WI38 (cell line): ENCODE results near the gene CALCB.

Experiments used
- H3K4me3 ChIP-seq: 2 replicates; pipeline ENCODE4 v1.5.1; 2011; ENCODE audit warnings: low read depth, mild to moderate bottlenecking, control low read depth, low read length
- CTCF ChIP-seq: IDR thresholded peaks from 2 replicates; pipeline ENCODE4 v1.5.1; 2012; ENCODE audit warnings: low read depth, mild to moderate bottlenecking, control low read depth, low read length

Gene CALCB

GRCh38 chr11:15091175-15091574 is 17.8 kb downstream of the CALCB start:
- no peak overlapping the region for H3K4me3 ChIP-seq
- no peak for TF ChIP-seq CTCF

- H3K4me3 ChIP-seq: no peak overlapping the region
- no peak for TF ChIP-seq CTCF
These were observed 18.2 kb downstream of the CALCB start for GRCh38 chr11:15091625-15092024.

- TF ChIP-seq CTCF: no peak
- H3K4me3 ChIP-seq: no peak overlapping the region
These were observed 20.0 kb downstream of the CALCB start for GRCh38 chr11:15093432-15093831.

GRCh38 chr11:15095736-15096228 is 22.4 kb downstream of the CALCB start:
- no peak for TF ChIP-seq CTCF
- no peak overlapping the region for H3K4me3 ChIP-seq

- no peak overlapping the region for H3K4me3 ChIP-seq
- no peak for TF ChIP-seq CTCF
These were observed 24.0 kb downstream of the CALCB start for GRCh38 chr11:15097411-15097810.

DNA sequence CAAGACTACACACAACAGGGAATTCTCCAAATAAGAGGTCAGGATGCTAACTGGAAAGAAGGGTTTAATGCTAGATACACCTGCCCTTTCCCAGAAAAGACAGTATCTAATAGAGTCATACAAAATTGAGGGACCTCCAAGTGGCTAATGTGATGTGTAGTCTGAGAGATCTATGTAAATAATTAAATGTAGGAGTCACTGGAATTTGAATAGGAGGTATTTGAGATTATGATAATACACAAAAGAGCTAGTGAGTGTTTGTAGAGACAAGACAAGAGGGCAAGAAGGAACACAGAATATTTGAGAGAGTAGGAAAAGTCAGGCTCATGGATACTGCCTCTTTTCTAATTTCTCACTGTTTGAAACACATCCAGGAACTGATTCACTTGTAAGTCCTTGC is 25.9 kb downstream of the CALCB start:
- no peak overlapping the region for H3K4me3 ChIP-seq
- TF ChIP-seq CTCF: no peak

DNA sequence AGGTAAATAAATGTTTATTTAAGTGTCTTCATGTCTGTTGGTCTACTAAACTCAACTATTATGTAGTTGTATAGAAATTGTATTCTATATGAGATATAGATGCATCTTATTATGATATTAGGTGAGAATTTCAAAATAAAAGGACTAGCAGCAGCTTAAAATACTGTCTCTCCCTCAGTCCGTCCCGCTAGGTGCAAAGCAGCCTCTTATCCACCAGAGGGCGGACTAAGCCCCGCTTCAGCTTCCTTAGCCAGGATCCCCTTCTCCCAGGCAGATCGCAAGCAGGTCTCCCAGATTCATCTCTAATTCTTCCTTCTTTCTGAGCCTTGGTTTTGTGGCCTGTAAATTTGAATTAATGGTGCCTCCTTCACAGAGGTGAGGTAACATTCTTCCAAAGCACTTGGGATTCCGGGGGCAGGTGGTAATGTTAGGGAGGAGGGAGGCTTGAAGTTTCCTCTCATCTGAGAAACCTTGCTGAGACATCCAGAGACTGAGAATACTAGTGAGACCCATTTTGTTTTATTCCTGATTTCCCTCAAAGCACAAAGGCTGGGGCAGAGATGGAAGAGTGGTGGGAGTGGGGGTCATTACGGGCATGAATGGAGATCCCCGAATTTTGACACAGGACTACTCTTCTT is 27.8 kb downstream of the CALCB start:
- TF ChIP-seq CTCF: peak; percentile 93

More for the DNA sequence above, 27.8 kb downstream of the CALCB start:
- no peak overlapping the region for H3K4me3 ChIP-seq
